HS-27A (cell line): ENCODE results near the gene MRPL20.
"Not testable (repeated sequence)": the region's sequence is repeated elsewhere in the genome, so short reads cannot be mapped to it uniquely, and the experiment has no call there.

Experiments
- DNase-seq: peaks from one replicate; pipeline ENCODE4 v3.0.0-alpha.2; 2012; ENCODE audit warnings: low read depth, missing footprints

The MRPL20 gene

GRCh38 chr1:1437033-1437903 is 30.2 kb upstream of the MRPL20 start:
- DNase-seq, result no peak

- DNase-seq, result no peak
Measured at GRCh38 chr1:1436630-1437032, 29.5 kb upstream of the MRPL20 start.

GRCh38 chr1:1435911-1436629 is 29.0 kb upstream of the MRPL20 start:
- DNase-seq, result no peak

GRCh38 chr1:1435106-1435903 is 28.2 kb upstream of the MRPL20 start, which contains the start of gene VWA1:
Gene VWA1 (plus strand): TSS chr1:1435690. CDS start chr1:1435749, 59 bp downstream.
- DNase-seq, result no peak

GRCh38 chr1:1434824-1435105 is 27.7 kb upstream of the MRPL20 start:
- no peak for DNase-seq

GRCh38 chr1:1434131-1434823 is 27.2 kb upstream of the MRPL20 start:
- no peak for DNase-seq

- DNase-seq, result no peak
Measured at GRCh38 chr1:1433804-1434130, 26.7 kb upstream of the MRPL20 start.

GRCh38 chr1:1432951-1433803 is 26.1 kb upstream of the MRPL20 start:
- no peak for DNase-seq

- DNase-seq, result no peak
Measured at GRCh38 chr1:1432274-1432950, 25.3 kb upstream of the MRPL20 start.

GRCh38 chr1:1431845-1432273 is 24.8 kb upstream of the MRPL20 start:
- no peak for DNase-seq

GRCh38 chr1:1430992-1431844 is 24.1 kb upstream of the MRPL20 start:
- no peak for DNase-seq

GRCh38 chr1:1430114-1430982 is 23.3 kb upstream of the MRPL20 start:
- DNase-seq, result no peak

- no peak for DNase-seq
Measured at GRCh38 chr1:1429671-1430073, 22.6 kb upstream of the MRPL20 start.

GRCh38 chr1:1428967-1429366 is 21.9 kb upstream of the MRPL20 start:
- not testable (repeated sequence) for DNase-seq

GRCh38 chr1:1428174-1428573 is 21.1 kb upstream of the MRPL20 start:
- DNase-seq, result no peak

GRCh38 chr1:1427820-1428148 is 20.7 kb upstream of the MRPL20 start:
- DNase-seq, result no peak

GRCh38 chr1:1427106-1427819 is 20.2 kb upstream of the MRPL20 start:
- DNase-seq, result no peak

GRCh38 chr1:1426496-1427105 is 19.5 kb upstream of the MRPL20 start:
- DNase-seq, result no peak
